NCI-H82 treated with DMSO at 0.1 percent for 48 hours (cell line): Measurements from ENCODE around the gene ZNHIT2.
"Not testable (repeated sequence)": the region's sequence is repeated elsewhere in the genome, so short reads cannot be mapped to it uniquely, and the experiment has no call there.

Source experiments
- DNase-seq: peaks from one replicate; lab custom pipeline; 2025; ENCODE audit not compliant: unreplicated experiment; lab: John Stamatoyannopoulos, UW

ZNHIT2 gene

DNA sequence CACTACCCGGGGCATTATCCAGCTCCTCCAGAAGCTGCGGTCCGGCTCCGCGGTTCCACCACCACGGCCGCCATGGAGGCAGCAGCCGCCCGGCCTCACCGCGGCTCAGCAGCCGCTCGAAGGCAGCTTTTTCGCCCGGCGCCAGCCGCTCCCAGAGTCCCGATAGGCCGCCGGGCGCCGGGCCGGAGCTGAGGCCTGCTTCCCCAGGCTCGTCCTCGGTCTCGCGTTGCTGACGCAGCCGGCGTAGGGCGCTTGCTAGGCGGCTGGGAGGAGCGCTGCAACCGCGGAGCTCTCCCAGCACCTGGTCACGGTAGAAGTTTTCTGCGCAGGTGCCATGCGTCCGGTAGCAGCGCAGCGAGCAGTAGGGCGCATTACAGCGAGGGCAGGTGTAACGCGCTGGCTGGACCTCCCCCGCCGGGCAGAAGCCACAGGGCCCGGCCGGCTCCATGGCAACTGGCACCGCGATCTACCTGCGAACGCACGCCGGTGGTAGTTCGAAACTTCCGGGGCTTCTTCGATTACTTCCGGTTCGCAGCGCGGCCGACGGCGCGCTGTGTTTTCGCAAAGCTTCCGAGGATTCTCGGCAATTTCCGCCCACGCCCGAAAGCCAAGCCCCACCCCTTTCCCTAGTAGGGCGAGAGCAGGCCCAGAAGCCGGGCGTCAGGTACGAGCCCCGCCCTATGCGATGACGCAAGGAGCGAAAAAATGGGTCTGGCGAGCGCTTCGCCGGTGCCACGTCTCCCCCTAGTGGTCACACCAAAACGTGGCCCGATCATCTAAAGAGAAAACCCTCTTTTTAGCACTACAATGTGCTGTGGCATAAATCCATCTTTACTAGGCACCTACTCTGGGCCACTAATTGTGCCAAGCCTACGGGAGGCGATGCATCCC, at the start of gene ZNHIT2:
Gene ZNHIT2, minus strand, starts transcription at position 496 of the 891 bp plus-strand sequence. Its CDS starts 48 bp downstream, at position 448.
- peak; percentile 79 for DNase-seq

DNA sequence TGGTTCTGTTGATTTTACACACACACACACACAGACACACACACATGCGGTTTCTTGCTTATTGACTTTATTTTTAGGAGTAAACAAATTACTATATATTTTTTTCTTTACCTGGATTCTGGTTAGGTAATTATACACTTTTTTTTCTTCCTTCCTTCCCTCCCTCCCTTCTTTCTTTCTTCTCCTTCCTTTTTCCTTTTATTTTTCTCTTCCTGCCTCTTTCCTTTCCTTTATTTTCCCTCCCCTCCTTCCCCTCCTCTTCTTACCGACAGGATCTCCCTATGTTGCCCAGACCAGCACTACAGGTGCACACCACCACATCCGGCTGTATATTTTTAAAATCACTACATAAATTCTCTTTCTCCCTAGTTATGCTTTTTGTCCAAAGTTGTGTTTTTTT, 49.4 kb upstream of the ZNHIT2 start:
- DNase-seq, result no peak

DNA sequence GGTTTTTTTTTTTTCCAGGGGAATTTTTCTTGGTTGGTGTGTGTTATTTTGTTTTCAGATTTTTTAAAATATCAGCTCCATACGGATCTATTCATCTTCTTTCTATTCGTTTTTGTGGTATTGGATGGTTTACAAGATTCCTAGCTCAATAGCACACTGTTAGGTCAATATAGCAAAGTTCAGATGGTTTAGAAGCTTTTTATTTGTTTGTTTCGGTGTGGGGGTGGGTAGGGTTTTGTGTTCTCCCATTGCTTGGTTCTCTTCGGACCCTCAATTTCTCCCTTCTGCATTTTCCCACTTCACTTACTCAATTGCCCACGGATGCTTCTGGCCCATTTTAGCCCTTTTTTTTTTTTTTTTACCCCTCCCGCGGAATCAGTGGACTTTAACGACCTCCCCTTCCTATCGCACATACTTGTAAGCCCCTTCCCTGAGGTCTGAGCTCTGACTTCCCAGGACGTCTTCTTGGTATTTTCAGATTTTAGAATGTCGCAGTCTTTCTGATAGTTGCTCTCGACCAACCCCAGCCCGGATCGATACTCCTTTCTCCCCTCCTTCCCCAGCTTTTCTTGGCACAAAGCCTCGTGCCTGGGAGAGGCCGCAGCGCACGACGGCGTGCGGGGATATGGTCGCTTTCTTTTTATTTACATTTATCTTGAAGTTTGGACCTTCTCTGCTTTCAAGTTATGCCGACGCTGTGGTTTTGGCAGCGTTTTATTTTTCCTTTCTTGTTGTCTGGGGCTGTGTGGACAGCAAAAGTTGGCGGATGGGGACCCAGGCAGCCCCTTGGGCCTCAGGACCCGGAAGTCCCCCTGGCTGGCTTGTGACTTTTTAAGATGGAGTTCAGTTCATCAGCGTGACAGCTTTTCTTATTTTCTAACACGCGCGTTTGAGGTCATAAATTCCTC, 48.2 kb upstream of the ZNHIT2 start:
- DNase-seq, result no peak

- DNase-seq, result no peak
These were observed 46.2 kb upstream of the ZNHIT2 start for GRCh38 chr11:65163684-65164083.

DNA sequence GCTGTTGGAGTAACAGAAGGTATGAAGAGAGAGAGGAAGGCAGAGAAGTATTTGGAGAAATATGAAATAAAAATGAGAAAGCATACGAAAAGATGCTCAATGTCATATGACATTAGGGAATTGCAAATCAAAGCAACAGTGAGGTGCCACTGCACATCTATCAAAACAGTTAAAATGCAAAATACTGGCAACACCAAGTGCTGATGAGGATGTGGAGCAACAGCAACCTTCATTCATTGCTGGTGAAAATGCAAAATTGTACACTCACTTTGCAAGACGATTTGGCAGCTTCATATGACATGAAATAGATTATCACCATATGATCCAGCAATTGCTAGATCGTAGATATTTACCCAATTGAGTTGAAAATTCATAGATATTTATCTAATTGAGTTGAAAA, 43.1 kb upstream of the ZNHIT2 start:
- no peak for DNase-seq

DNA sequence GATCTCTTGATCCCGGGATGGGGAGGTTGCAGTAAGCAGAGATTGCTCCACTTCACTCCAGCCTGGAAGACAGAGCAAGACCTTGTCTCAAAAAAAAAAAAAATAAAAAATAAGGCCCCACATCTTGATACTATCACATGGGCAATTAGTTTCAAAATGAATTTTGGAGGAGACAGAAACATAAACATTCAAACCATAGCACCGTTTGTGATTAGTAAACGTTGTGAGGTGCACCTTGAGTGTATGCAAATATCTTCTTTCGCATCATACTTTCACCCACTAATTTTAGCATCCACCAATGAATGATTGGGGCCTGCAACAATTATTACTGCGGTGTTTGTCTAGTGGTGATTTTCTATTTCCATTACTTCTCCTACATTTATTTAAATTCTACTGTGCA, 41.5 kb upstream of the ZNHIT2 start:
- DNase-seq, result no peak

GRCh38 chr11:65157336-65157735, 39.8 kb upstream of the ZNHIT2 start:
- DNase-seq, result no peak

- no peak for DNase-seq
These were observed 39.4 kb upstream of the ZNHIT2 start for GRCh38 chr11:65156926-65157325.

DNA sequence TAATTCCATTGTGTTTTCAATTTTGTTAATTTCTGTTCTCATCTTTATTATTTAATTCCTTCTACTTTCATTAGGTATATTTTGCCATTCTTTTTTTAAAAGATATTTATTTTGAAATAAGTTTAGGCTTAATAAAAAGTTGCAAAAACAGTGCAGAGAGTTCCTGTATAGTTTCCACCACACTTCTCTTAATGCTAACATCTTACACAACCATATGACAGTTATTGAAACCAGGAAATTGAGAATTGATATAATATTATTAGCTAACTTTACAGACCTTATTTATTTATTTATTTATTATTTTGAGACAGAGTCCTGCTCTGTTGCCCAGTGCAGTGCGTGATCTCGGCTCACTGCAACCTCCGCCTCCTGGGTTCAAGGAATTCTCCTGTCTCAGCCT, 38.8 kb upstream of the ZNHIT2 start:
- DNase-seq, result no peak

DNA sequence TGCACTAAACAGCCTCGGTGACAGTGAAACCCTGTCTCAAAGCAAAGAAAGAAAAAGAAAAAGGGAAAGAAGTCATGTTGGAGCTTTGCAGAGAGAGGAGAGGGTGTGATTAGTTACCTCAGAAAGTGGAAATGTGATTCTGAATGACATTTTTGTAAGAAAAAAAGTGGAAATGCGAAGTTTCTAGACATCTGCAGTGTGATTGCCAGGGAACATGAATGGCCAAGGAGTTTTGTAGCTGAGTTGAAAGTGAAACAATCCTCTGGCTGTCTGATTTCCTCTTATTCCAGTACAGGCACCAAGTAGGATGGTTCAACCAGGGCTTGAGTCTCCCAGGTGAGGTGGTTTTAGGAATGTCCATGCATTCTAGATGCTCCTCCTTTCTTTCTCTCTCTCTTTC, 34.6 kb upstream of the ZNHIT2 start:
- no peak for DNase-seq

DNA sequence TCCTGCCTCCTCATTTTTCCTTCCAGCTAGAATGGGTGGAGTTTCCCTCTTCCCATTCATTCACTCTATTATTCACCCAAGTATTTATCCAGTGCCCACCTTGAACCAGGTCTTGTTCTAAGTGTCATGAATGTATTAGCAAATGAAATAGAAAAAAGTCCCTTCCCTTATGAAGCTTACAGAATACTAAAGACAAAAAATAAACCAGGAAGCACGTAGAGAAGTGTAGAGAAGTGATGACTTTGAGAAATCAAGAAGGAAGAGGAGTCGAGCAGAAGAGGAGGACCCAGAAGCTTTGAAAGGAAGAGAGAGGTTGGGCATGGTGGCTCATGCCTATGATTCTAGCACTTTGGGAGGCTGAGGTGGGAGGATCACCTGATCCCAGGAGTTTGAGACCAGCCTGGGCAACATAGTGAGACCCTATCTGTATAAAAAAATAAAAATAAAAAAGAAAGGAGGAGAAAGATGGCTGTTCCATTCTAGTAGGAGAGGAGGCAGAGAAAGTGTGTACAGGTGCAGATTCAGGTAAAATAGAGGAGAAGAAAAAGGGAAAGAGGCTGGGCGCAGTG, 33.9 kb upstream of the ZNHIT2 start:
- DNase-seq, result no peak

DNA sequence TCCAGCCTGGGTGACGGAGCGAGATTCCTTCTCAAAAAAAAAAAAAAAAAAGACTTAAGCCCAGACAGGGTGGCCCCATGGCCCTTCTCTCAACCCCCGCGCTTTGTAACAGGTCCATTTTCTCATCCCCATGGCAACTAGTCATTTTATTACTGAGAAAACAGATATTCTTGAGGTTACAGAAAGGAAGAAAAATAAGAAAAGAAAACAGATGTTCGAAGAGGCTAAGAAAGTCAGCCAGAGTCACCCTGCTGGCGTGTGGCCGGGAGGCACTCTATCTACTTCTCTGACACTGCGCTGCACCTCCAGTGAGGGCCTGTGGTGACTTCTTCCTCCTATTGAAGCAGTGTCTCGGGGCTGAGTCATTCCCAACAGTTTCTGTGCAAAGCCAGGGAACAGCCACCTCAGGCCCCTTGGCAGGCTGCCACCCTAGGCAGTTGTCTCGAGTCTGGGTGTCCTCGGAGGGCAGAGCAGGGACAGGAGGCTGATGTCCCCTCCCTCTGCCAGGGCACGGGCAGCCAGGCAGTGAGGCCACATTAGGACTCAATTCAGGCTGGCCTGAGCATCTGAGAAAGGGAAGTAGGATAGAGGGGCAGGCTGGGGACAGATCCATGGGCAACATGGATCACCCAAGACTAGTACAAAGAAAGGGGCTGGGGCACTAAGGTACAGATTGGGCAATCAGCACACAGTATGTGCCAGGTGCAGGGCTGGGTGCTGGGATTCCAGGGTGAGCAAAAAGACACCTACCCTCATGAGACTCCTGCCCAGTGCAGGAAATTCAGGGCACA, 33.2 kb upstream of the ZNHIT2 start:
- no peak for DNase-seq

DNA sequence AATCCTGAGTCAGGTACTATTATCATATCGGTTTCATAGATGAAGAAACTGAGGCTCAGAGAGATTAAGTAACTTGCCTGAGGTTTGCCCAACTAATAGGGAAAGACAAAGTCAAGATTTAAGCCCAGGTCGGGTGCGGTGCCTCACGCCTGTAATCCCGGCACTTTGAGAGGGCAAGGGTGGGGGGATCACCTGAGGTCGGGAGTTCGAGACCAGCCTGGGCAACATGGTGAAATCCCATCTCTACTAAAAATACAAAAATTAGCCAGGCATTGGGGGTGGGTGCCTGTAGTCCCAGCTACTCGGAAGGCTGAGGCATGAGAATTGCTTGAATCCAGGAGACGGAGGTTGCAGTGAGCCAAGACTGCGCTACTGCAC, 32.6 kb upstream of the ZNHIT2 start:
- DNase-seq, result not testable (repeated sequence)

DNA sequence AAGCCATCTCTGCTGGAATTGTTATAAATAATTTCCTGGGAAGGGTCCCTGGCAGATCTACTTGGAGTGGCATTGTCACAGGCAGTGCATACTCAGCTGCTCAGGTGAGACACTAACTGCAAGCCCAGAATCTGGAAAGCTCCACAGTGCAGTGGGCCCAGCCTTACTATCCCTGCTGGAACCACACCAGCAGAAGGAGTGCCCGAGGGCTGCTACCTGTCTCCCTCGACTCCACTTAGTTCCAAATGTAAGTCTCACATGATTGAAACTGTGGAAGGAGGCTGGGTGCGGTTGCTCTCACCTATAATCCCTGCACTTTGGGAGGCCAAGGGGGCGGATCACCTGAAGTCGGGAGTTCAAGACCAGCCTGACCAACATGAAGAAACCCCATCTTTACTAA, 31.2 kb upstream of the ZNHIT2 start:
- DNase-seq, result no peak

- DNase-seq, result no peak
These were observed 30.0 kb upstream of the ZNHIT2 start for GRCh38 chr11:65147352-65148075.

DNA sequence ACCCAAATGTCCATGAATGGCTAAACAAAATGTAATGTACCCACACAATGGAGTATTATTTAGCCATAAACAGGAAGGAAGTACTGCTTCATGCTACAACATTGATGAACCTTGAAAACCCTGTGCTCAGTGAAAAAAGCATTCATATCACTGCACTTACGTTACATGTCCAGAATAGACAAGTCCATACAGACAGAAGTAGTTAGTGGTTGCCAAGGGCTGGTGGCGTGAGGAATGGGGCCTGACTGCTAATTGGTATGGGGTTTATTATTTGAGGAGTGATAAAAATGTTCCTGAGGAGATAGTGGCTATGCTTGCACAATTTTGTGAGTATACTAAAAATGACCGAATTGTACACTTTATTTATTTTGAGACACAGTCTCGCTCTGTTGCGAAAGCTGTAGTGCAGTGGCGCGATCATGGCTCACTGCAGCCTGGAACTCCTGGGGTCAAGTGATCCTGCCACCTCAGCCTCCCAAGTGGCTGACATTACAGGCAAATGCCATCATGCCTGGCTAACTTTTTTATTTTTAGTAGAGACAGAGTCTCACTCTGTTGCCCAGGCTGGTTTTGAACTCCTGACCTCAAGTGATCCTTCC, 24.5 kb upstream of the ZNHIT2 start:
- DNase-seq, result no peak

DNA sequence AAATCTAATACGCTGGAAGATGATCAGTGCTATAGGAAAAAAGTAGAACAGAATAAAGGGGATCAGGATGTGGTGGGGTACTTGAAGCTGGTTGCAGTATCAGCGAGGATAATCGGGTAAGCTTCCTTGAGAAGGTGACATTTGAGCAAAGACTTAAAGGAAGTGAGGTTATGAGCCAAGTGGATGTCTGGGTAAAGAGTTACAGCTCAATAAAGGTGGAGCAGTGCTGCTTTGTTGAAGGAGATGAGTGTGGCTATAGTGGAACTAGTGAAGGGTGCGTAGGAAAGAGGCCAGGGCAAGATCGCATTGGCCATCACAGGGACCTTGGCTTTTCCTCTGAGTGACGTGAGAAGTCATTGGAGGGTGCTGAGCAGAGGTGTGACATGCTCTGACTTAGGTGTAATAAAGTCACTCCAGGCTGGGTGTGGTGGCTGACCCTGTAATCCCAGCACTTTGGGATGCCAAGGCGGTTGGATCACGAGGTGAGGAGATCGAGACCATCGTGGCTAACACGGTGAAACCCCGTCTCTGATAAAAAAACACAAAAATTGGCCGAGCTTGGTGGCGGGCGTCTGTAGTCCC, 19.1 kb upstream of the ZNHIT2 start:
- DNase-seq, result no peak

DNA sequence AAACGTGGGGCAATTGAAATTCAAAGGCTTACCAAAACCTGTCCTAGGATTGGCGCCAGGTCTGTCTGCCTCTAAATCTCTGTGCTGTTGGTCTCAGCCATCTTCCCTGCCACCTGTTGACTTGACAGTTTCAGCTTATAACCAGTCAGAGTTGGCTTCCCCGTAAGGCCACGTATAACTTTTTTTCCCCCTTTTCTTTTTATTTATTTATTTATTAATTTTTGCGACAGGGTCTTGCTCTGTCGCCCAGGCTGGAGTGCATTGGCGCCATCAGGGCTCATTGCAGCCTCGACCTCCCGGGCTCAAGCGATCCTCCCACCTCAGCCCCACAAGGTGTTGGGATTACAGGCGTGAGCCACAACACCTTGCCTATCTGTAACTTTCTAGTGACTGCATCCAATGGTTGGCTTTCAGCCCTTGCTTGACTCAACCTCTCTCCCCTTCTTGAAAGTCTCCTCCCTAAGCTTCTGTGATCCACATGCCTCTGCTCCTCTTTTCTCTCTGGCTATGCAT, 18.2 kb upstream of the ZNHIT2 start:
- no peak for DNase-seq

DNA sequence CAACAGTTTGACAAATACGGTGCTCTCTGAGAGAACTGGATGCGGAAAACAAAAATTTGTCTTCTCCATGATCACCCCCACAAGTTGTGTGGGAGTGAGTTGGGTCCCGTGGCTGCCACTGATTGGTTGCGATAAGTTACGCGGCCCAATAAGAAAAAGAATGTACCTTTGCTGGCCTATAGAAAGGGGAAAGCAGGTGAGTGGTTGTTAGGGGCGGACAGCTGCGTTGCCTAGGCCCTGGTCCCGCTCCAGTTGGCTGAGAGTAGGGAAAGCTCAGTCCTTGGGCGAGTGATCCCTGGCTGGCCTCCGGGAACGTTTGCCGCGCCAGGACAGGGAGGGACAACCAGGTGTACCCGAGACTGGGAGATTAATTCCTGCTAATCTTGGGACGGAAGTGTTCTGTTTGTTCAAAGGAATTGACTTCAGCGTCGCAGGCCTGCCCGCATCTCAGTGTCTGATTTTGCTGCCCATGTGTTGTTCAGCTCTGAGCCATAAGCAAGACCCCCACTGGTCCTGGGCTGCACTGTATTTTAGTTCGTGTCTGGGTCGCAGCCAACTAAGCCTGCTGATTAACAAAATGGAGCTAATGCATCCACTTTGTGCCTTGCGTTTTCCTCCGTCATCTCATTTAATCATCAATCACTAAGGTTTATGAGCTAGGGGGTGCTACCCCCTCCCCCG, 17.6 kb upstream of the ZNHIT2 start:
- peak; percentile 92 for DNase-seq
